ENCODE measurements around the gene WLS. TPM values are rescaled to one million over a fixed set of nuclear protein-coding genes. Genes with fewer than 3 reads are reported as not detected.

The WLS gene
- total and polyA plus RNA-seq, 10 of the 15 experiments (the other 5 are each of a cell fraction or from before 2014, with no cell fraction given), result 0.04 to 0.36 TPM; not detected in 8

DNA sequence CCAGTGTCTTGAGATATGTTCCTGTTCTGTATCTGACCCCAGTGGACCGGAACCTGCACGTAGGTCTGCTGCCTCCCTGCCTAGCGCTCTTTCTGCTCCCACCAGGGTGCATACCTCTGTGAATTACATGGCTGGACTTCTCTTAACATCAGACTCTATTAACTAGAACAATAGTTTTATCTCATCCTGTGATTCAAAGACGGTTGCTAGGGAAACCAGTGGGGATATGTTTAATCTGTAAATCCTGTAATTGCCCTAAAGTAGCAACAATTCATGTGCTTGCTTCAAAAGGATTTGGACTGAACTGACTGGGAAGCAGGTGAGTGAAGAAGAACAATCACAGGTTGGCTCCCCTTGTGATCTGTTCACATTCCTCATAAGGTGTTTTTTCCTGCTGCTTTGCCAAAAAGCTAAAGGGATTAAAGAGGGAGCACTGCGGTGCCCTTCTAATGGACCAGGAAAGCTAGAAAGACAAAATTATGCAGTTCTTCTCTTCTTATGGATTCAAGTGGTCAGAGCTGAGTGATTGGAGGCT is 129.2 kb downstream of the WLS start:
- in situ Hi-C loops (cut with MboI), result no loop called here
- 28% methylated on average over 5 of the region's 5 CpGs for WGBS (ENCODE audit: insufficient coverage, insufficient replicate concordance, low lambda C conversion rate, missing lambda C conversion rate)
- RAD21 ChIA-PET (ENCODE audit: unreplicated experiment), result interaction anchor here (1.5 kb wide), 1 partner anchor 15 kb away, joined by 3 read pairs; no protein-coding TSS in a partner anchor

DNA sequence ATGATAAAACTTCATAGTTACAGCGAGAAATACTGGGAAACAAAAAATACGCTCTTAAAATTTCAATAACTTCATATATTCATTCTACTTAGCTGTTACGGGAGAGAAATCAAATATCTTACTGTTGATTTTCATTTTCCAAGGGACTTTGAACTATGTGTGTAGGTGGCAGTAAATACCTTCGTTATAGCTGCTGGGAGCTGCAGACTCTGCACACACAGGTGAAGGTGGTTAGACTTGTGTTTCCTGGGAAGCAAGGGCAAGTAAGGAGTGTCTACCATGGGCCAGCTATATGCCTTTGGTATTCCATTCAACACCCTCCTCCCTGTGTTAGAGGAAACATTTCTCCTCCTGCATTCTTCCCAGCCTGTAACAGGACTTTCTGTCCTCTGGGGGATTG is 130.5 kb downstream of the WLS start:
- no peaks in the 10 kb centered on the region for H4K20me1 ChIP-seq (ENCODE audit: control insufficient read depth, insufficient read depth)
- SMC1A ChIA-PET (ENCODE audit: uncharacterized antibody, unreplicated experiment), result interaction anchor here (1.8 kb wide), 1 partner anchor 19 kb away, joined by 7 read pairs; no protein-coding TSS in a partner anchor
- CTCF ChIA-PET, result interaction anchor here (1.3 kb wide), 1 partner anchor 19 kb away, joined by 4 read pairs; no protein-coding TSS in a partner anchor
- H3K36me3 ChIP-seq (ENCODE audit: control insufficient read depth in 2 of 2, insufficient read depth in 2 of 2, low read length in 1 of 2), result no peaks in the 10 kb centered on the region; a peak in 1 of 4 replicates
- no peak overlapping the region for H2AFZ ChIP-seq (ENCODE audit: control insufficient read depth, low read depth, low read length)
- no peak overlapping the region for H3K27ac ChIP-seq (ENCODE audit: control insufficient read depth, insufficient read depth)
- FAIRE-seq, result no peak
- 35% methylated on average over 4 of the region's 4 CpGs for WGBS (ENCODE audit: insufficient coverage, insufficient replicate concordance, low lambda C conversion rate, missing lambda C conversion rate)
- POLR2A ChIA-PET, result no interaction called here
- DNase-seq (ENCODE audit: low read depth, low spot score), result no peak
- no peaks in the 10 kb centered on the region for H3K4me1 ChIP-seq (ENCODE audit: control insufficient read depth, insufficient read depth, low read length)
- in situ Hi-C loops (cut with MboI) (no loop called here), intact Hi-C loops (cut with micrococcal nuclease; ENCODE audit: unreplicated experiment) (no loop called here)
- H3K9ac ChIP-seq (ENCODE audit: control insufficient read depth, insufficient read depth, low read length), result no peak overlapping the region
- no peak for ATAC-seq
- H3K4me3 ChIP-seq, result no peak overlapping the region
- no TSS peak for BruUV-seq (replicated peaks)
- H3K4me2 ChIP-seq (ENCODE audit: control insufficient read depth, insufficient read depth), result no peak overlapping the region
- RAD21 ChIA-PET (ENCODE audit: unreplicated experiment), result no interaction called here
- H3K9me3 ChIP-seq (replicated peaks; ENCODE audit: control insufficient read depth, insufficient read depth, low read length), result no peaks in the 10 kb centered on the region
- H3K27me3 ChIP-seq (replicated peaks in 1 of 2; ENCODE audit: control insufficient read depth in 2 of 2, insufficient read depth in 2 of 2, low read length in 1 of 2), result peaks cover 0 to 1% of the 10 kb centered on the region in 2 experiments; a peak in 1 of 4 replicates
- H3K79me2 ChIP-seq (ENCODE audit: control insufficient read depth, insufficient read depth, low read length), result no peaks in the 10 kb centered on the region
- TF ChIP-seq NFXL1 (IDR thresholded peaks at IDR 0.05; ENCODE audit: borderline replicate concordance) (no peak), ZNF384 (IDR thresholded peaks at IDR 0.05; ENCODE audit: borderline replicate concordance, low read depth, low read length) (no peak), EED (IDR thresholded peaks at IDR 0.05; ENCODE audit: low read depth) (no peak), RBBP5 (conservative IDR thresholded peaks at IDR 0.05) (no peak), SMARCA5 (IDR thresholded peaks at IDR 0.05) (no peak), MYB (IDR thresholded peaks at IDR 0.05; ENCODE audit: borderline replicate concordance, low read depth, low read length) (no peak)
- TF ChIP-seq, protein P1, sequence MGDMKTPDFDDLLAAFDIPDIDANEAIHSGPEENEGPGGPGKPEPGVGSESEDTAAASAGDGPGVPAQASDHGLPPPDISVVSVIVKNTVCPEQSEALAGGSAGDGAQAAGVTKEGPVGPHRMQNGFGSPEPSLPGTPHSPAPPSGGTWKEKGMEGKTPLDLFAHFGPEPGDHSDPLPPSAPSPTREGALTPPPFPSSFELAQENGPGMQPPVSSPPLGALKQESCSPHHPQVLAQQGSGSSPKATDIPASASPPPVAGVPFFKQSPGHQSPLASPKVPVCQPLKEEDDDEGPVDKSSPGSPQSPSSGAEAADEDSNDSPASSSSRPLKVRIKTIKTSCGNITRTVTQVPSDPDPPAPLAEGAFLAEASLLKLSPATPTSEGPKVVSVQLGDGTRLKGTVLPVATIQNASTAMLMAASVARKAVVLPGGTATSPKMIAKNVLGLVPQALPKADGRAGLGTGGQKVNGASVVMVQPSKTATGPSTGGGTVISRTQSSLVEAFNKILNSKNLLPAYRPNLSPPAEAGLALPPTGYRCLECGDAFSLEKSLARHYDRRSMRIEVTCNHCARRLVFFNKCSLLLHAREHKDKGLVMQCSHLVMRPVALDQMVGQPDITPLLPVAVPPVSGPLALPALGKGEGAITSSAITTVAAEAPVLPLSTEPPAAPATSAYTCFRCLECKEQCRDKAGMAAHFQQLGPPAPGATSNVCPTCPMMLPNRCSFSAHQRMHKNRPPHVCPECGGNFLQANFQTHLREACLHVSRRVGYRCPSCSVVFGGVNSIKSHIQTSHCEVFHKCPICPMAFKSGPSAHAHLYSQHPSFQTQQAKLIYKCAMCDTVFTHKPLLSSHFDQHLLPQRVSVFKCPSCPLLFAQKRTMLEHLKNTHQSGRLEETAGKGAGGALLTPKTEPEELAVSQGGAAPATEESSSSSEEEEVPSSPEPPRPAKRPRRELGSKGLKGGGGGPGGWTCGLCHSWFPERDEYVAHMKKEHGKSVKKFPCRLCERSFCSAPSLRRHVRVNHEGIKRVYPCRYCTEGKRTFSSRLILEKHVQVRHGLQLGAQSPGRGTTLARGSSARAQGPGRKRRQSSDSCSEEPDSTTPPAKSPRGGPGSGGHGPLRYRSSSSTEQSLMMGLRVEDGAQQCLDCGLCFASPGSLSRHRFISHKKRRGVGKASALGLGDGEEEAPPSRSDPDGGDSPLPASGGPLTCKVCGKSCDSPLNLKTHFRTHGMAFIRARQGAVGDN (IDR thresholded peaks at IDR 0.05), result no peak
- TF ChIP-seq, protein P2, sequence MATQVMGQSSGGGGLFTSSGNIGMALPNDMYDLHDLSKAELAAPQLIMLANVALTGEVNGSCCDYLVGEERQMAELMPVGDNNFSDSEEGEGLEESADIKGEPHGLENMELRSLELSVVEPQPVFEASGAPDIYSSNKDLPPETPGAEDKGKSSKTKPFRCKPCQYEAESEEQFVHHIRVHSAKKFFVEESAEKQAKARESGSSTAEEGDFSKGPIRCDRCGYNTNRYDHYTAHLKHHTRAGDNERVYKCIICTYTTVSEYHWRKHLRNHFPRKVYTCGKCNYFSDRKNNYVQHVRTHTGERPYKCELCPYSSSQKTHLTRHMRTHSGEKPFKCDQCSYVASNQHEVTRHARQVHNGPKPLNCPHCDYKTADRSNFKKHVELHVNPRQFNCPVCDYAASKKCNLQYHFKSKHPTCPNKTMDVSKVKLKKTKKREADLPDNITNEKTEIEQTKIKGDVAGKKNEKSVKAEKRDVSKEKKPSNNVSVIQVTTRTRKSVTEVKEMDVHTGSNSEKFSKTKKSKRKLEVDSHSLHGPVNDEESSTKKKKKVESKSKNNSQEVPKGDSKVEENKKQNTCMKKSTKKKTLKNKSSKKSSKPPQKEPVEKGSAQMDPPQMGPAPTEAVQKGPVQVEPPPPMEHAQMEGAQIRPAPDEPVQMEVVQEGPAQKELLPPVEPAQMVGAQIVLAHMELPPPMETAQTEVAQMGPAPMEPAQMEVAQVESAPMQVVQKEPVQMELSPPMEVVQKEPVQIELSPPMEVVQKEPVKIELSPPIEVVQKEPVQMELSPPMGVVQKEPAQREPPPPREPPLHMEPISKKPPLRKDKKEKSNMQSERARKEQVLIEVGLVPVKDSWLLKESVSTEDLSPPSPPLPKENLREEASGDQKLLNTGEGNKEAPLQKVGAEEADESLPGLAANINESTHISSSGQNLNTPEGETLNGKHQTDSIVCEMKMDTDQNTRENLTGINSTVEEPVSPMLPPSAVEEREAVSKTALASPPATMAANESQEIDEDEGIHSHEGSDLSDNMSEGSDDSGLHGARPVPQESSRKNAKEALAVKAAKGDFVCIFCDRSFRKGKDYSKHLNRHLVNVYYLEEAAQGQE (IDR thresholded peaks at IDR 0.05; ENCODE audit: low read depth, low read length), result no peak

More for the DNA sequence above, 129.2 kb downstream of the WLS start:
- no peaks in the 10 kb centered on the region for H3K4me1 ChIP-seq (ENCODE audit: control insufficient read depth, insufficient read depth, low read length)
- no peak overlapping the region for H2AFZ ChIP-seq (ENCODE audit: control insufficient read depth, low read depth, low read length)
- H4K20me1 ChIP-seq (ENCODE audit: control insufficient read depth, insufficient read depth), result no peaks in the 10 kb centered on the region
- BruUV-seq (replicated peaks), result no TSS peak
- no peak for FAIRE-seq
- ChIA-PET POLR2A (no interaction called here), CTCF (interaction anchor here (0.6 to 1.6 kb wide), 4 partner anchors 14 to 343 kb away, joined by 3 to 7 read pairs (median 4); no protein-coding TSS in a partner anchor), SMC1A (ENCODE audit: uncharacterized antibody, unreplicated experiment) (no interaction called here)
- intact Hi-C loops (cut with micrococcal nuclease; ENCODE audit: unreplicated experiment), result no loop called here
- H3K4me2 ChIP-seq (ENCODE audit: control insufficient read depth, insufficient read depth), result no peak overlapping the region
- H3K79me2 ChIP-seq (ENCODE audit: control insufficient read depth, insufficient read depth, low read length), result no peaks in the 10 kb centered on the region
- no peaks in the 10 kb centered on the region; a peak in 1 of 4 replicates for H3K36me3 ChIP-seq (ENCODE audit: control insufficient read depth in 2 of 2, insufficient read depth in 2 of 2, low read length in 1 of 2)
- H3K9ac ChIP-seq (ENCODE audit: control insufficient read depth, insufficient read depth, low read length), result no peak overlapping the region
- no peak overlapping the region for H3K4me3 ChIP-seq
- H3K27ac ChIP-seq (ENCODE audit: control insufficient read depth, insufficient read depth), result no peak overlapping the region
- no peak for ATAC-seq
- TF ChIP-seq SIN3A (IDR thresholded peaks at IDR 0.05; ENCODE audit: low read depth, low read length) (no peak), ZNF384 (IDR thresholded peaks at IDR 0.05; ENCODE audit: borderline replicate concordance, low read depth, low read length) (no peak)
- no peaks in the 10 kb centered on the region for H3K9me3 ChIP-seq (replicated peaks; ENCODE audit: control insufficient read depth, insufficient read depth, low read length)
- H3K27me3 ChIP-seq (replicated peaks in 1 of 2; ENCODE audit: control insufficient read depth in 2 of 2, insufficient read depth in 2 of 2, low read length in 1 of 2), result peaks cover 0 to 1% of the 10 kb centered on the region in 2 experiments; a peak in 1 of 4 replicates
- no peak for DNase-seq (ENCODE audit: low read depth, low spot score)

Measured in GM12878 (cell line).